K562 (cell line): ENCODE data around the gene FCHO1. TPM values are rescaled to one million over a fixed set of nuclear protein-coding genes. Genes with fewer than 3 reads are reported as not detected.
A peak's percentile ranks its signal among the peaks of the same experiment; 100 is the strongest.

Source experiments
- ATAC-seq: fragments of 200-7000 bp; cut with Tn5 transposase; 3 replicates; pipeline ENCODE4 v1.9.1; 2020; ENCODE audit warnings: moderate library complexity
- BruUV-seq: library from RNA; stranded (reverse); fragments of 400-500 nt; replicated peaks from 2 replicates; lab custom pipeline; 2021; lab: Mats Ljungman, UMichigan
- CTCF ChIA-PET: fragments of 300-600 bp; formaldehyde crosslinking; extraction: SDS; loops from one replicate; lab custom pipeline; 2021; ENCODE audit warnings: low intra/inter-chr PET ratio; lab: Yijun Ruan, JAX
- POLR2A ChIA-PET: fragments of 300-600, 350-650 bp; sonication (Branson Sonifier 250); formaldehyde crosslinking; extraction: SDS; loops from one replicate; lab custom pipeline; 2021; ENCODE audit warnings: antibody characterized with exemption, inconsistent platforms; lab: Yijun Ruan, JAX
- DNase-seq, 4 experiments: peaks; one replicate each; pipeline versions ENCODE4 v3.0.0 to v3.0.0-alpha.2; 2011 to 2018; ENCODE audit warnings: low spot score in 3 of 4, mixed read lengths in 3 of 4; ENCODE audit errors: extremely low read depth in 1 of 4
- FAIRE-seq: peaks from 2 replicates; lab custom pipeline; 2011; peaks lifted over from hg19 to GRCh38; lab: Jason Lieb, UNC
- H2AFZ ChIP-seq: 2 replicates; pipeline ENCODE4 v1.6.0; 2011; ENCODE audit warnings: low read depth, low read length, control low read depth, inconsistent platforms
- H3K27ac ChIP-seq: fragments of 200-600 bp; 3 replicates; pipeline ENCODE4 v1.8.0; 2011; ENCODE audit warnings: low read depth, mild to moderate bottlenecking, control low read depth, inconsistent platforms, low read length, moderate library complexity, mixed read lengths; ENCODE audit errors: extremely low read depth
- H3K27me3 ChIP-seq, 2 experiments: fragments of 300-600 bp in 1 of 2; 2 replicates in 1 of 2; 3 replicates in 1 of 2; pipeline versions ENCODE4 v1.6.0 to v1.8.0; 2011; ENCODE audit warnings: inconsistent platforms in 2 of 2, low read length in 2 of 2, mild to moderate bottlenecking in 1 of 2, mixed read lengths in 1 of 2, moderate library complexity in 1 of 2; ENCODE audit not compliant: control insufficient read depth in 2 of 2, insufficient read depth in 2 of 2
- H3K36me3 ChIP-seq: fragments of 300-600 bp; 3 replicates; pipeline ENCODE4 v1.8.0; 2011; ENCODE audit warnings: mild to moderate bottlenecking, low read length, inconsistent platforms; ENCODE audit not compliant: control insufficient read depth, insufficient read depth
- H3K4me1 ChIP-seq, 2 experiments: fragments of 200-600 bp in 1 of 2; replicated peaks in 1 of 2; 2 replicates in 1 of 2; 3 replicates in 1 of 2; pipeline versions ENCODE4 v1.5.1 to v1.8.0; 2011; ENCODE audit warnings: inconsistent platforms in 2 of 2, low read length in 2 of 2, mild to moderate bottlenecking in 1 of 2, mixed read lengths in 1 of 2, moderate library complexity in 1 of 2; ENCODE audit not compliant: control insufficient read depth in 2 of 2, insufficient read depth in 2 of 2
- H3K4me2 ChIP-seq: 2 replicates; pipeline ENCODE4 v1.6.1; 2011; ENCODE audit warnings: low read length, control low read depth, inconsistent platforms, mixed read lengths; ENCODE audit not compliant: insufficient read depth
- H3K4me3 ChIP-seq: fragments of 200-600 bp; sonication (generic), shearing (Covaris generic); 2 replicates; pipeline ENCODE4 v1.5.1; 2016; ENCODE audit warnings: control low read depth, inconsistent platforms
- H3K79me2 ChIP-seq: fragments of 200-600 bp; 3 replicates; pipeline ENCODE4 v1.8.0; 2011; ENCODE audit warnings: low read length, inconsistent platforms; ENCODE audit not compliant: control insufficient read depth, insufficient read depth
- H3K9ac ChIP-seq, 2 experiments: 2 replicates each; pipeline versions ENCODE4 v1.6.0 to v1.6.1; 2011; ENCODE audit warnings: low read depth in 2 of 2, low read length in 2 of 2, control low read depth in 1 of 2, inconsistent platforms in 1 of 2, mild to moderate bottlenecking in 1 of 2, mixed read lengths in 1 of 2; ENCODE audit not compliant: insufficient read depth in 1 of 2
- H3K9me1 ChIP-seq: one replicate; pipeline ENCODE4 v1.6.0; 2011; ENCODE audit warnings: inconsistent platforms, mild to moderate bottlenecking, low read length, moderate library complexity; ENCODE audit not compliant: control insufficient read depth, insufficient read depth
- H3K9me3 ChIP-seq: replicated peaks from 2 replicates; pipeline ENCODE4 v1.5.1; 2011; ENCODE audit warnings: low read depth, low read length, inconsistent platforms; ENCODE audit not compliant: control insufficient read depth, insufficient read depth
- H4K20me1 ChIP-seq: replicated peaks from 2 replicates; pipeline ENCODE4 v1.6.1; 2011; ENCODE audit warnings: low read length, inconsistent platforms, mixed read lengths; ENCODE audit not compliant: control insufficient read depth, insufficient read depth
- ADNP ChIP-seq: fragments of 200-800 bp; sonication (Bioruptor generic); IDR thresholded peaks from 2 replicates; pipeline ENCODE4 v1.6.1; 2016; ENCODE audit warnings: missing genetic modification characterization, missing compliant biosample characterization
- ARID2 ChIP-seq: fragments of 450-650 bp; IDR thresholded peaks from 2 replicates; pipeline ENCODE4 v1.6.1; 2017; ENCODE audit warnings: antibody characterized with exemption, mild to moderate bottlenecking
- BRD9 ChIP-seq: fragments of 450-650 bp; IDR thresholded peaks from 2 replicates; pipeline ENCODE4 v1.6.1; 2018; ENCODE audit warnings: low read depth; ENCODE audit not compliant: partially characterized antibody
- COPS2 ChIP-seq: fragments of 450-650 bp; conservative IDR thresholded peaks from 2 replicates; pipeline ENCODE4 v1.6.1; 2016; ENCODE audit warnings: mild to moderate bottlenecking, moderate library complexity
- KAT7 ChIP-seq: sonication (generic); formaldehyde crosslinking; IDR thresholded peaks from 2 replicates; pipeline ENCODE4 v1.8.0; 2022; ENCODE audit warnings: missing genetic modification reagents, mild to moderate bottlenecking, borderline replicate concordance
- MAZ ChIP-seq, 2 experiments: fragments of 450-650 bp in 1 of 2; sonication (generic) in 1 of 2; formaldehyde crosslinking; IDR thresholded peaks in 1 of 2; conservative IDR thresholded peaks in 1 of 2; 2 replicates each; pipeline versions ENCODE4 v1.4.0 to v1.5.0; 2020; ENCODE audit warnings: mild to moderate bottlenecking in 1 of 2, missing genetic modification reagents in 1 of 2
- NCOA2 ChIP-seq, 2 experiments: fragments of 450-650 bp; IDR thresholded peaks; 2 replicates each; pipeline ENCODE4 v1.6.1; 2018; ENCODE audit warnings: mild to moderate bottlenecking in 2 of 2, moderate library complexity in 1 of 2; ENCODE audit not compliant: partially characterized antibody in 2 of 2
- RAD21 ChIP-seq, 2 experiments: fragments of 250-450 bp in 1 of 2; fragments of 450-650 bp in 1 of 2; sonication (Bioruptor Pico) in 1 of 2; formaldehyde crosslinking in 1 of 2; IDR thresholded peaks in 1 of 2; conservative IDR thresholded peaks in 1 of 2; 2 replicates each; pipeline versions ENCODE4 v1.4.0 to v1.8.0; 2020 to 2022; ENCODE audit warnings: mild to moderate bottlenecking in 2 of 2, moderate library complexity in 1 of 2
- RCOR1 ChIP-seq, 2 experiments: IDR thresholded peaks; 2 replicates each; pipeline ENCODE4 v1.6.1; 2012; ENCODE audit warnings: low read depth in 2 of 2, low read length in 2 of 2, borderline replicate concordance in 1 of 2, improper control_type of control experiment in 1 of 2
- TEAD2 ChIP-seq: fragments of 450-650 bp; IDR thresholded peaks from 2 replicates; pipeline ENCODE4 v1.6.1; 2016; ENCODE audit warnings: missing genetic modification characterization, control low read depth, missing compliant biosample characterization
- ZNF79 ChIP-seq: fragments of 250-450 bp; sonication (Bioruptor Pico); IDR thresholded peaks from 2 replicates; pipeline ENCODE4 v1.4.0; 2020; ENCODE audit warnings: low read depth, mild to moderate bottlenecking, moderate library complexity
- WGBS: fragments of 100-300 bp; shearing (Covaris generic); methylation state at CpG from one replicate; pipeline ENCODE4 v1.1.6; 2016; ENCODE audit warnings: low coverage, mixed read lengths; ENCODE audit not compliant: insufficient coverage; ENCODE audit errors: missing lambda C conversion rate; 5-methylcytosine and 5-hydroxymethylcytosine counted together
- in situ Hi-C: fragments of 300-500 bp; cut with MboI; formaldehyde crosslinking; loops from 4 replicates; pipeline ENCODE4 v1.15.0; 2018; ENCODE audit warnings: inconsistent platforms, mixed read lengths
- intact Hi-C: fragments of 100-400 bp; cut with micrococcal nuclease; formaldehyde crosslinking; loops from 2 replicates; pipeline ENCODE4 v1.14.2; 2022
- polyA plus RNA-seq, 8 experiments: library from polyadenylated mRNA; depleted of rRNA in 4 of 8; stranded (reverse) in 5 of 8; unstranded in 3 of 8; fragments of >200 nt; fragmentation: Nextera tagmentation in 2 of 8; fragmentation: Illumina TruSeq in 1 of 8; extraction: Ambion mirVana in 2 of 8; extraction: Trizol in 1 of 8; gene quantifications; 2 replicates each; pipeline versions ENCODE4 v1.2.1 to v1.2.3, GENCODE V29; 2011 to 2014; ENCODE audit warnings: inconsistent platforms in 1 of 8, missing spikeins in 1 of 8
- total RNA-seq, 7 experiments: library from RNA; depleted of rRNA in 6 of 7; stranded (reverse); fragments of >200 nt in 6 of 7; fragmentation: Illumina TruSeq in 2 of 7; extraction: Trizol in 2 of 7; gene quantifications; 2 replicates each; pipeline versions ENCODE4 v1.2.1 to v1.2.3, GENCODE V29; 2011 to 2021; ENCODE audit warnings: low replicate concordance in 1 of 7
- TF ChIP-seq, protein P1 (sequence below): sonication (generic); formaldehyde crosslinking; IDR thresholded peaks from 2 replicates; pipeline ENCODE4 v1.8.1; 2023; ENCODE audit warnings: mild to moderate bottlenecking, missing genetic modification reagents
- TF ChIP-seq, protein P2 (sequence below): sonication (generic); formaldehyde crosslinking; IDR thresholded peaks from 2 replicates; pipeline ENCODE4 v1.8.0; 2022; ENCODE audit warnings: mild to moderate bottlenecking, missing genetic modification reagents
- TF ChIP-seq, protein P3 (sequence below), 2 experiments: fragments of 200-800 bp in 1 of 2; sonication (Bioruptor generic) in 1 of 2; sonication (generic) in 1 of 2; formaldehyde crosslinking in 1 of 2; IDR thresholded peaks in 1 of 2; conservative IDR thresholded peaks in 1 of 2; 2 replicates each; pipeline versions ENCODE4 v1.5.0 to v1.6.1; 2016 to 2020; ENCODE audit warnings: missing compliant biosample characterization in 1 of 2, missing genetic modification characterization in 1 of 2, missing genetic modification reagents in 1 of 2

The FCHO1 gene
- total and polyA plus RNA-seq, 9 of the 15 experiments (the other 6 are each of a cell fraction or from before 2014, with no cell fraction given): 0.21 to 58.9 (median 18.3) TPM

DNA sequence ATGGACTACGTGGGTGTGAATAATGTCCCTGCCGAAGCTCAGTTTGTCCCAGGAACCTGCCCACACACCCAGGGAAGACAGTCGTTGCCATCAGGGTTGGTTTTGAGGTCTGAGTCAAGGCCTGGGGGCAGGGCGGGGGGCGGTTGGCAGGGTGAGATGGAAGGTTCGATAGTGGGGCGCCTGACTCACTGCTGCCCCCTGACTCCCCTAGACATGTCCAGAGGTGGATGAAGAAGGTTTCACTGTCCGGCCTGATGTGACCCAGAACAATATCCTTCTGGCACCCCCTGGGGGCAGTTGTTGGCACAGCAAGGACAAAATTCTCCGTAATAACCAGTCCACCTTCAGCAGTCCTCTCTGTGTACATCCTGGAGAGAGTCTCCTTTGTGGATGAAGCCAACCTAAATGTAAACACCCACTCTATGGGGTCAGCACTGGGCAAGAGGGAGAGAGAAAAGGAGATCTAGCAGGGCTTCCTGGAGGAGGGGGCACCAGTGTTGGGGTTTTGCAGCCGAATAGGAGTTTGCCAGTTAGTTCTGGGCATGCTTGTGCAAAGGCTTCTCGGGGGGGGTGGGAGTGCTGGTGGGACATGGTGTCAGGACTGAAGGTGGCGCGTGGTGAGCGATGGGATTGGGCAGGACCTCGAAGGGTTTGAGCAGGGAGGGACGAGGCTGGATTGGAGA is 24.1 kb downstream of the FCHO1 start:
- Histone ChIP-seq H3K4me3 (no peak overlapping the region), H3K4me1 (peaks cover 12 to 37% of the 10 kb centered on the region in 2 experiments), H4K20me1 (peaks cover 4% of the 10 kb centered on the region; the same call in 1 of the 2 replicates), H3K9me3 (no peaks in the 10 kb centered on the region), H3K79me2 (no peaks in the 10 kb centered on the region), H3K27me3 (no peaks in the 10 kb centered on the region), H3K9ac (peak overlapping the region in 1 of 2 experiments; percentile 48; a peak in 1 of 4 replicates), H3K4me2 (no peak overlapping the region), H3K36me3 (peaks cover 51% of the 10 kb centered on the region; the same call in 2 of the 3 replicates), H3K27ac (no peak overlapping the region; the same call in 2 of the 3 replicates), H2AFZ (no peak overlapping the region), H3K9me1 (peaks cover 5% of the 10 kb centered on the region)
- peak; percentile 96 for FAIRE-seq
- in situ Hi-C loops (no loop called here), intact Hi-C loops (loop anchor here (2.0 kb wide), 1 partner anchor 71 kb away; no protein-coding TSS in a partner anchor)
- 49% methylated on average over 16 of the region's 16 CpGs for WGBS
- ChIA-PET POLR2A (interaction anchor here (0.6 to 1.8 kb wide), 6 partner anchors 13 to 202 kb away, joined by 3 to 12 read pairs (median 3); partner anchors contain the start of gene MAP1S), CTCF (interaction anchor here (0.8 to 2.5 kb wide), 3 partner anchors 50 to 81 kb away, joined by 3 to 33 read pairs (median 6); no protein-coding TSS in a partner anchor)
- ATAC-seq: peak; percentile 42
- BruUV-seq: TSS peak; percentile 30
- DNase-seq: peak; percentile 64 to 85 (median 76)
- TF ChIP-seq COPS2 (no peak), ZNF79 (CRISPR knock-in tag) (no peak), NCOA2 (IDR thresholded peaks at IDR 0.05; ENCODE audit: partially characterized antibody in 2 of 2) (no peak), RAD21 (CRISPR knock-in tag; conservative IDR thresholded peaks at IDR 0.05 in 1 of 2, IDR thresholded peaks at IDR 0.05 in 1 of 2) (peak; percentile 83 to 89), RCOR1 (IDR thresholded peaks at IDR 0.05; ENCODE audit: borderline replicate concordance in 1 of 2, low read depth in 2 of 2, low read length in 2 of 2) (no peak), BRD9 (no peak), TEAD2 (tag) (no peak), KAT7 (no peak), ADNP (no peak), ARID2 (0 out of 2 replicates have a peak, but pooled peaks have one; percentile 12), MAZ (CRISPR knock-in tag; conservative IDR thresholded peaks at IDR 0.05 in 1 of 2, IDR thresholded peaks at IDR 0.05 in 1 of 2) (peak; percentile 21 to 49; a peak in 3 of 4 replicates)
- TF ChIP-seq, protein P1, sequence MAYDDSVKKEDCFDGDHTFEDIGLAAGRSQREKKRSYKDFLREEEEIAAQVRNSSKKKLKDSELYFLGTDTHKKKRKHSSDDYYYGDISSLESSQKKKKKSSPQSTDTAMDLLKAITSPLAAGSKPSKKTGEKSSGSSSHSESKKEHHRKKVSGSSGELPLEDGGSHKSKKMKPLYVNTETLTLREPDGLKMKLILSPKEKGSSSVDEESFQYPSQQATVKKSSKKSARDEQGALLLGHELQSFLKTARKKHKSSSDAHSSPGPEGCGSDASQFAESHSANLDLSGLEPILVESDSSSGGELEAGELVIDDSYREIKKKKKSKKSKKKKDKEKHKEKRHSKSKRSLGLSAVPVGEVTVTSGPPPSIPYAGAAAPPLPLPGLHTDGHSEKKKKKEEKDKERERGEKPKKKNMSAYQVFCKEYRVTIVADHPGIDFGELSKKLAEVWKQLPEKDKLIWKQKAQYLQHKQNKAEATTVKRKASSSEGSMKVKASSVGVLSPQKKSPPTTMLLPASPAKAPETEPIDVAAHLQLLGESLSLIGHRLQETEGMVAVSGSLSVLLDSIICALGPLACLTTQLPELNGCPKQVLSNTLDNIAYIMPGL (CRISPR knock-in tag): no peak
- TF ChIP-seq, protein P2, sequence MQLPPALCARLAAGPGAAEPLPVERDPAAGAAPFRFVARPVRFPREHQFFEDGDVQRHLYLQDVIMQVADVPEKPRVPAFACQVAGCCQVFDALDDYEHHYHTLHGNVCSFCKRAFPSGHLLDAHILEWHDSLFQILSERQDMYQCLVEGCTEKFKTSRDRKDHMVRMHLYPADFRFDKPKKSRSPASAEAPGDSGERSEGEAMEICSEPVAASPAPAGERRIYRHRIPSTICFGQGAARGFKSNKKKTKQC (CRISPR knock-in tag): no peak
- TF ChIP-seq, protein P3, sequence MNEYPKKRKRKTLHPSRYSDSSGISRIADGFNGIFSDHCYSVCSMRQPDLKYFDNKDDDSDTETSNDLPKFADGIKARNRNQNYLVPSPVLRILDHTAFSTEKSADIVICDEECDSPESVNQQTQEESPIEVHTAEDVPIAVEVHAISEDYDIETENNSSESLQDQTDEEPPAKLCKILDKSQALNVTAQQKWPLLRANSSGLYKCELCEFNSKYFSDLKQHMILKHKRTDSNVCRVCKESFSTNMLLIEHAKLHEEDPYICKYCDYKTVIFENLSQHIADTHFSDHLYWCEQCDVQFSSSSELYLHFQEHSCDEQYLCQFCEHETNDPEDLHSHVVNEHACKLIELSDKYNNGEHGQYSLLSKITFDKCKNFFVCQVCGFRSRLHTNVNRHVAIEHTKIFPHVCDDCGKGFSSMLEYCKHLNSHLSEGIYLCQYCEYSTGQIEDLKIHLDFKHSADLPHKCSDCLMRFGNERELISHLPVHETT (CRISPR knock-in tag; conservative IDR thresholded peaks at IDR 0.05 in 1 of 2, IDR thresholded peaks at IDR 0.05 in 1 of 2): no peak
